GM18520 (cell line): ENCODE results near the gene ENTPD6.

ENCODE experiments used
- ATAC-seq: cut with Tn5 transposase; IDR thresholded peaks from one replicate; pipeline ENCODE4 v1.9.1; 2021; ENCODE audit not compliant: unreplicated experiment

The ENTPD6 gene

DNA sequence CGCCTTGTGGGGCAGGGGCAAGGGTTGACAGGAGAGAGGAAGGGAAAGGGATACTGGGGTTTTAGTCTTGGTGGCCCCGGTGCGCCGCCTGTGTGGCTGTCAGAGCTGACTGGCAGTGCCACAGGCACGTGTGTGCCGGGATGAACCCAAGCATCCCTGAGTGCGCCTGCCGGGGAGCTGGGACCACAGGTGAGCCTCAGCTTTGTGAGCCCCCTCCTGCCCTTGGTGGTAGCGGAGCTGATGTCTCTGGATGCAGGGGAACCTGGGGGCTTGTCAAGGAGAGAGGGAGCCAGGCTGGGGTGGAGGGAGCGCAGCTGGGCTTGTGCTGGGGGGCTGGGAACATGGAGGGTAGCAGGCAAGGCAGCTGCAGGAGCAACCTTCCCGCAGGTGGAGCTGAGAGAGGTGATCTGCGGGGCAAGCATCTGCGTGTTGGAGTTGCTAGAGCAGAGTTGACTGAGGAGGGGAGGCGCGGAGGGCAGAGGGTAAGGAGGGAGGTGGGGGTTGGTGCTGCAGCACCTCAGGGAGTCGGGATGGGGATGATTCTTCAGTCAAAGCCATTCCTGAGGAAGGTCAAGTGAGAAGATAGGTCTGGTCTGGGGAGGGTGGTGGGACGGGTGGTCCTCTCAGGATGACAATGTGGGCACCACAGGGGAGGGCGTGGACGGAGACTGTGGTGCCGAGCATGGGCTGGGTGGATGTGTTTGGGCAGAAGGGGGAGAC, 80.5 kb downstream of the ENTPD6 start:
- no peak for ATAC-seq
